ENCODE results near the gene GLYATL1. TPM values are rescaled to one million over a fixed set of nuclear protein-coding genes. Genes with fewer than 3 reads are reported as not detected.

Gene GLYATL1
- total and polyA plus RNA-seq, 2 experiments from 2014 or later, result 1.3 to 2.1 TPM

DNA sequence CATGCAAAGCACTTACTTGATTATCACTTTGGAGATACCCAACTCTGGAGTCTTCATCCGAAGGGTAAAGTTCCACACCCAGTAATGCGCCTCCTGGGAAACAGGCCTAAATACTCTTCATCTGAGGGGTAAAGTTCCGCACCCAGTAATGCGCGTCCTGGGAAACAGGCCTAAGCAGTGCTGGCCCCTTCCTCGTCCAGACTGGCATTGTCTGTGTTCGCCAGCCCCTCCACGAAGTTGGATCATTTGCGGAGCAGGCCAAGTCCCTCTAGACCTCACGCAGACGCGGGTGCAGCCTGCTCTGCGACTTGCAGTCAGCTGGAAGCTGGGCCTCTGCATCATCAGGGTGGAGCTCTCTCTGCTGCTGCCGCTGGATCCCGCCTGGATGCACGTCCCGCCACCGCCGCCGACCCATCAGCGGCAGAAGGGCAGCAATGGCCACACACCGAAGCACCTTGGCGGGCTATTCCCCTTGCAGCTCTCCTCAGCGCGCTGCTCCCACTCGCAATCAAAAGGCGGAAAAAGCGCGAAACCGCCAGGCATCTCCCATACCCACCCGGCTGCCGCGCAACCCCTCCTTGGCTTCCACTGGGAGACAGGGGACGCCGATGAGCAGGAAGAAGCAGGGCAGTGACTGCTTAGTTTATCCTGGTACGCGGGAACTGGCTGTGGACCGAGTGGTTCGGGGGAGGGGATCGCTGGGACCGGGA, 34.1 kb upstream of the GLYATL1 start:
- no peaks in the 10 kb centered on the region for H3K9me3 ChIP-seq (ENCODE audit: low read depth)
- DNase-seq (ENCODE audit: low read depth in 1 of 2, low spot score in 1 of 2), result peak; percentile 45 to 56
- H3K27me3 ChIP-seq, result peaks cover 77% of the 10 kb centered on the region
- no peaks in the 10 kb centered on the region for H3K36me3 ChIP-seq
- peak overlapping the region; percentile 26 for H3K4me3 ChIP-seq
- H3K27ac ChIP-seq, result no peak overlapping the region
- TF ChIP-seq, protein P1, sequence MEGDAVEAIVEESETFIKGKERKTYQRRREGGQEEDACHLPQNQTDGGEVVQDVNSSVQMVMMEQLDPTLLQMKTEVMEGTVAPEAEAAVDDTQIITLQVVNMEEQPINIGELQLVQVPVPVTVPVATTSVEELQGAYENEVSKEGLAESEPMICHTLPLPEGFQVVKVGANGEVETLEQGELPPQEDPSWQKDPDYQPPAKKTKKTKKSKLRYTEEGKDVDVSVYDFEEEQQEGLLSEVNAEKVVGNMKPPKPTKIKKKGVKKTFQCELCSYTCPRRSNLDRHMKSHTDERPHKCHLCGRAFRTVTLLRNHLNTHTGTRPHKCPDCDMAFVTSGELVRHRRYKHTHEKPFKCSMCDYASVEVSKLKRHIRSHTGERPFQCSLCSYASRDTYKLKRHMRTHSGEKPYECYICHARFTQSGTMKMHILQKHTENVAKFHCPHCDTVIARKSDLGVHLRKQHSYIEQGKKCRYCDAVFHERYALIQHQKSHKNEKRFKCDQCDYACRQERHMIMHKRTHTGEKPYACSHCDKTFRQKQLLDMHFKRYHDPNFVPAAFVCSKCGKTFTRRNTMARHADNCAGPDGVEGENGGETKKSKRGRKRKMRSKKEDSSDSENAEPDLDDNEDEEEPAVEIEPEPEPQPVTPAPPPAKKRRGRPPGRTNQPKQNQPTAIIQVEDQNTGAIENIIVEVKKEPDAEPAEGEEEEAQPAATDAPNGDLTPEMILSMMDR (IDR thresholded peaks at IDR 0.05; ENCODE audit: low read depth, low read length), result no peak
- H3K4me1 ChIP-seq (ENCODE audit: low read depth), result peaks cover 4% of the 10 kb centered on the region

DNA sequence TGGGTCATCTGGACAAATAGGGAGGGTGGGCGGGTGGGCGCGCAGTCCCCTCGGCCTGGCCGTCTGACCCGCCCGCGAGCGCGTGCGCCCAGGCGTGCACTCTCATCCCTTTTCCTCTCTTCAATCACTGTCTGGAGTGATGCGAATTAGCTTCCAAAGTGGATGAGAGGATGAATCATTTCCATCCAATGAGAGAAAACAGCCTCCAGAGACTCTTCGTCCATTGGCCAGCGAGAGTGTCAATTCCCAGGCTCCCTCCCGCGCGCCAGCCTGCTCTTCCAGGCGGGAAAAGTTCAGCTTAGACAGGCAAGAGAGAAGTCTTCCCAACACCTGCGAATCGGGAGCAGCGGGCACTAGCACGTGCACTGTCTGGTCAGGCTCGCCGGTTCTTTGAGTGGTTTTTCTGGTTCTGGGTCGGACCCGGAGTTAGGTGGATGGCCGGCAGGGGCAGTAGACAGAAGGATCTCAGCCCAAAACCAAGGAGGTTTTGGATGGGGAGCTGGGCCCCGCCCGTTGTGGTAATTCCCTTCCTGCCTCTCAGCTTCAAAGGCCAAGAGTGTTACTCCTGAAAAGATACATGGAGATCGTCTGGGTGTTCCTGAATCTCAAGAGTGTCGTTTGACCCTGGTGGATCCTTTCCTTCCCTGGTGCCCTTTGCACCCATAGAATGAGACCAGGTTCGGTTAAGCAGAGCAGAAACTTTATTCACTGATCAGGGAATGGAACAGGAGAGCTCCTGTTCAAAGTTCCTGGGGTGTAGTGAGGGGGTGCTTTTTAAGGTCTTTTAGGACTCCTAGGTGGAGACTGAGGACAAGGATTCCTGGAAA, 33.4 kb upstream of the GLYATL1 start:
- H3K4me3 ChIP-seq, result peak overlapping the region; percentile 26
- H3K4me1 ChIP-seq (ENCODE audit: low read depth), result no peaks in the 10 kb centered on the region
- peak; percentile 65 to 89 for DNase-seq (ENCODE audit: low read depth in 1 of 2, low spot score in 1 of 2)
- H3K36me3 ChIP-seq, result no peaks in the 10 kb centered on the region
- TF ChIP-seq, protein P1 (IDR thresholded peaks at IDR 0.05; ENCODE audit: low read depth, low read length), result peak; percentile 62
- H3K27ac ChIP-seq, result no peak overlapping the region
- H3K27me3 ChIP-seq, result peaks cover 79% of the 10 kb centered on the region
- no peaks in the 10 kb centered on the region for H3K9me3 ChIP-seq (ENCODE audit: low read depth)

DNA sequence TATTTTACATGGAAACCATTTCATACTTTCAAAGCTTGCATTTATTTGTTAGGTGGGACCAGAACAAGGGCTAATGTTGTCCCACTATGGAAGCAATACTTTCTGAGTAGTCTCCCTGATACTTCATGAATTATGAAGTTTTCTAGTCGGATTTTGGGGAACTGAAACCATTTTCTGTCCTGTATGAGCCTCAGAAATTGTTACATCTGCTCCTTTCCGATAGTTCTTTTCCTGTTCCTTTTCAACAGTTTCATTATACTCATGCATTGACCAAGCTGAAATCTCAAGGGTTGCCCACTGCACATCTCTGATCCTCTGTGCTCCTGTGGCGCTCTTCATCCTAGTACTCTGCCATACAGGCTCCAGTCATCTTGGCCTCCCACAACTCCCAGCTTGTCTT, 31.5 kb upstream of the GLYATL1 start:
- H3K27ac ChIP-seq, result no peak overlapping the region
- H3K9me3 ChIP-seq (ENCODE audit: low read depth), result no peaks in the 10 kb centered on the region
- H3K36me3 ChIP-seq, result no peaks in the 10 kb centered on the region
- no peak overlapping the region for H3K4me3 ChIP-seq
- no peaks in the 10 kb centered on the region for H3K4me1 ChIP-seq (ENCODE audit: low read depth)
- TF ChIP-seq, protein P1 (IDR thresholded peaks at IDR 0.05; ENCODE audit: low read depth, low read length), result no peak
- H3K27me3 ChIP-seq, result peaks cover 71% of the 10 kb centered on the region
- no peak for DNase-seq (ENCODE audit: low read depth in 1 of 2, low spot score in 1 of 2)

DNA sequence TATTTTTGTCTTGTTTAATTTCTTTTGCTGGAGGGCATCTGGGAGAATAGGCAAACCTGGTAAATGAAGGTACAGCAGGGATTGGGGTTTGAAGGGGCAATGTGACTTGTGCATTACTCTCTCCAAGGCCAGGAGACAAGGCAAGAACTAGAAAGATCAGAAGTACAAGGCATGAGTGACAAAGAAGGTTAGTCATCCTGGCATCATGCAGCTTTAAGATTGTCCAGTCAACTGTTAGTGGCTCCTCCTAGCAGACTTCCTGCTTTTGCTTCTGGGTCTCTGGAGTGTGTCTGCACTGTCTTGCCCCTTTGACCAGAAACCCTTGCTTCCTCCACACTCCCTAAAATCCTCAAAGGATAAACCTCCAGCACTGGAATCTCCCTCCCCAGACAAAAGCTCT, 27.2 kb upstream of the GLYATL1 start:
- H3K27me3 ChIP-seq, result peaks cover 32% of the 10 kb centered on the region
- no peaks in the 10 kb centered on the region for H3K36me3 ChIP-seq
- TF ChIP-seq, protein P1 (IDR thresholded peaks at IDR 0.05; ENCODE audit: low read depth, low read length), result no peak
- H3K9me3 ChIP-seq (ENCODE audit: low read depth), result no peaks in the 10 kb centered on the region
- no peak overlapping the region for H3K27ac ChIP-seq
- DNase-seq (ENCODE audit: low read depth in 1 of 2, low spot score in 1 of 2), result no peak
- H3K4me3 ChIP-seq, result no peak overlapping the region
- no peaks in the 10 kb centered on the region for H3K4me1 ChIP-seq (ENCODE audit: low read depth)

DNA sequence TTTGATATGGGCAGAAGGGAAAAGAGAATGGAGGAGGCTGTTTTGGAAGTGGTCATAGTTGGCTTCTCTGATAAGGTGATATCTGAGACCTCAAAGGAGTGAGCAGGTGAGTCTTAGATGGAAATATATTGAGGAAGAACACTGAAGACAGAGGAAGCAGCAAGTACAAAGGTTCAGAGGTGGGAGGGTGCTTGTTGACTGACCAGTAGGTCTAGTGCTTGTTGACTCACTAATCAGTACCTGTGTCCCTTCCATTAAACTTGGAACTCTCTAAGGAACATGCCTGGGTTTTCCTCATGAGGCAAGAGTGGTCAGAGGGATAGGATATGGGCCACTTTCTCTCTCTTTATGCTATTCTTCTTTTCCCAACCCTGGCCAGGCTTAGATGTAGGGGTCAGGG, 25.6 kb upstream of the GLYATL1 start:
- no peak overlapping the region for H3K4me3 ChIP-seq
- H3K27me3 ChIP-seq, result peaks cover 16% of the 10 kb centered on the region
- no peaks in the 10 kb centered on the region for H3K9me3 ChIP-seq (ENCODE audit: low read depth)
- no peaks in the 10 kb centered on the region for H3K4me1 ChIP-seq (ENCODE audit: low read depth)
- no peaks in the 10 kb centered on the region for H3K36me3 ChIP-seq
- H3K27ac ChIP-seq, result no peak overlapping the region
- TF ChIP-seq, protein P1 (IDR thresholded peaks at IDR 0.05; ENCODE audit: low read depth, low read length), result no peak
- DNase-seq (ENCODE audit: low read depth in 1 of 2, low spot score in 1 of 2), result no peak
